Panc1 (cell line): Measurements from ENCODE around the gene MARK3. TPM values are rescaled to one million over a fixed set of nuclear protein-coding genes. Genes with fewer than 3 reads are reported as not detected.

Experiments used
- ATAC-seq: fragments of 200-7000 bp; cut with Tn5 transposase; 2 replicates; pipeline ENCODE4 v1.9.1; 2020; ENCODE audit warnings: mild to moderate bottlenecking, moderate library complexity
- BruUV-seq: library from RNA; stranded (reverse); fragments of 400-500 nt; replicated peaks from 2 replicates; lab custom pipeline; 2021; lab: Mats Ljungman, UMichigan
- CTCF ChIA-PET: fragments of 300-600 bp; sonication (Branson Sonifier 250); formaldehyde crosslinking; loops from one replicate; lab custom pipeline; 2022; ENCODE audit warnings: antibody characterized with exemption; lab: Charles Lee
- POLR2A ChIA-PET: fragments of 300-600 bp; sonication (Branson Sonifier 250); formaldehyde crosslinking; loops from one replicate; lab custom pipeline; 2022; ENCODE audit warnings: antibody characterized with exemption; lab: Charles Lee
- DNase-seq: peaks from one replicate; pipeline ENCODE4 v3.0.0-alpha.2; 2010; ENCODE audit warnings: low read depth, low spot score
- H3K27ac ChIP-seq: 2 replicates; pipeline ENCODE4 v1.5.1; 2011; ENCODE audit warnings: mild to moderate bottlenecking, low read length, inconsistent platforms
- H3K27me3 ChIP-seq: fragments of 200-500 bp; sonication (Bioruptor generic); 2 replicates; pipeline ENCODE4 v1.6.0; 2014; ENCODE audit warnings: low read length, inconsistent platforms; ENCODE audit not compliant: control insufficient read depth, insufficient read depth
- H3K36me3 ChIP-seq: fragments of 200-500 bp; sonication (Bioruptor generic); 2 replicates; pipeline ENCODE4 v1.5.1; 2014; ENCODE audit warnings: inconsistent platforms, mild to moderate bottlenecking, low read length, moderate library complexity; ENCODE audit not compliant: control insufficient read depth, insufficient read depth
- H3K4me1 ChIP-seq: 2 replicates; pipeline ENCODE4 v1.5.1; 2011; ENCODE audit warnings: inconsistent platforms, mild to moderate bottlenecking, low read length, moderate library complexity; ENCODE audit not compliant: control insufficient read depth, insufficient read depth
- H3K4me3 ChIP-seq, 2 experiments: 2 replicates each; pipeline ENCODE4 v1.5.1; 2011 to 2012; ENCODE audit warnings: low read depth in 2 of 2, low read length in 2 of 2, mild to moderate bottlenecking in 2 of 2, inconsistent platforms in 1 of 2, moderate library complexity in 1 of 2
- H3K9me3 ChIP-seq: fragments of 200-500 bp; sonication (Bioruptor generic); 2 replicates; pipeline ENCODE4 v1.5.1; 2014; ENCODE audit warnings: low read depth, mild to moderate bottlenecking, inconsistent platforms, low read length, moderate library complexity; ENCODE audit not compliant: control insufficient read depth, insufficient read depth
- POLR2AphosphoS5 ChIP-seq: IDR thresholded peaks from 2 replicates; pipeline ENCODE4 v1.6.1; 2012; ENCODE audit warnings: mild to moderate bottlenecking, low read depth, low read length, moderate library complexity
- REST ChIP-seq, 2 experiments: IDR thresholded peaks; 2 replicates each; pipeline ENCODE4 v1.6.1; 2011 to 2012; ENCODE audit warnings: low read depth in 2 of 2, control low read depth in 1 of 2, low read length in 1 of 2, mild to moderate bottlenecking in 1 of 2, moderate library complexity in 1 of 2; ENCODE audit not compliant: insufficient read depth in 1 of 2
- SIN3A ChIP-seq: IDR thresholded peaks from 2 replicates; pipeline ENCODE4 v1.6.1; 2012; ENCODE audit warnings: low read depth, mild to moderate bottlenecking, low read length, moderate library complexity, borderline replicate concordance; ENCODE audit not compliant: insufficient read depth
- TCF7L2 ChIP-seq: IDR thresholded peaks from 2 replicates; pipeline ENCODE4 v1.6.1; 2011; ENCODE audit warnings: mild to moderate bottlenecking, low read depth, low read length, inconsistent platforms
- in situ Hi-C: cut with HindIII; loops from 2 replicates; pipeline ENCODE4 v1.10.0; 2016; ENCODE audit warnings: low sequenced_read_pairs, low pct_unique_long_range_greater_than_20kb
- intact Hi-C: fragments of 100-400 bp; cut with micrococcal nuclease; formaldehyde crosslinking; loops from one replicate; pipeline ENCODE4 v1.10.0; 2022; ENCODE audit not compliant: unreplicated experiment
- total RNA-seq: library from RNA; stranded (reverse); gene quantifications from one replicate; pipeline ENCODE4 v1.2.1, GENCODE V29; 2021; ENCODE audit not compliant: unreplicated experiment
- TF ChIP-seq, protein P1 (sequence below): fragments of 450-650 bp; IDR thresholded peaks from 2 replicates; pipeline ENCODE4 v1.5.1; 2017; ENCODE audit warnings: mild to moderate bottlenecking

MARK3 gene
- total RNA-seq, 1 experiment from 2014 or later, result 56.1 TPM

GRCh38 chr14:103377522-103378037 lies 7.6 kb upstream of the MARK3 start:
- no peaks in the 10 kb centered on the region for H3K27me3 ChIP-seq
- TF ChIP-seq REST (IDR thresholded peaks at IDR 0.05; ENCODE audit: insufficient read depth in 1 of 2, low read depth in 2 of 2, low read length in 1 of 2), result no peak
- TF ChIP-seq SIN3A, result no peak
- no peak for TF ChIP-seq TCF7L2
- no peak for TF ChIP-seq POLR2AphosphoS5
- TF ChIP-seq, protein P1, sequence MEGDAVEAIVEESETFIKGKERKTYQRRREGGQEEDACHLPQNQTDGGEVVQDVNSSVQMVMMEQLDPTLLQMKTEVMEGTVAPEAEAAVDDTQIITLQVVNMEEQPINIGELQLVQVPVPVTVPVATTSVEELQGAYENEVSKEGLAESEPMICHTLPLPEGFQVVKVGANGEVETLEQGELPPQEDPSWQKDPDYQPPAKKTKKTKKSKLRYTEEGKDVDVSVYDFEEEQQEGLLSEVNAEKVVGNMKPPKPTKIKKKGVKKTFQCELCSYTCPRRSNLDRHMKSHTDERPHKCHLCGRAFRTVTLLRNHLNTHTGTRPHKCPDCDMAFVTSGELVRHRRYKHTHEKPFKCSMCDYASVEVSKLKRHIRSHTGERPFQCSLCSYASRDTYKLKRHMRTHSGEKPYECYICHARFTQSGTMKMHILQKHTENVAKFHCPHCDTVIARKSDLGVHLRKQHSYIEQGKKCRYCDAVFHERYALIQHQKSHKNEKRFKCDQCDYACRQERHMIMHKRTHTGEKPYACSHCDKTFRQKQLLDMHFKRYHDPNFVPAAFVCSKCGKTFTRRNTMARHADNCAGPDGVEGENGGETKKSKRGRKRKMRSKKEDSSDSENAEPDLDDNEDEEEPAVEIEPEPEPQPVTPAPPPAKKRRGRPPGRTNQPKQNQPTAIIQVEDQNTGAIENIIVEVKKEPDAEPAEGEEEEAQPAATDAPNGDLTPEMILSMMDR, result no peak
- H3K27ac ChIP-seq, result no peak overlapping the region
- in situ Hi-C loops (no loop called here), intact Hi-C loops (no loop called here)
- DNase-seq, result no peak
- no peaks in the 10 kb centered on the region; the same call in 1 of the 2 replicates for H3K4me1 ChIP-seq
- ATAC-seq, result no peak
- H3K9me3 ChIP-seq, result no peaks in the 10 kb centered on the region
- no peaks in the 10 kb centered on the region for H3K36me3 ChIP-seq
- no TSS peak for BruUV-seq
- ChIA-PET CTCF (no interaction called here), POLR2A (no interaction called here)
- H3K4me3 ChIP-seq, result no peak overlapping the region

DNA sequence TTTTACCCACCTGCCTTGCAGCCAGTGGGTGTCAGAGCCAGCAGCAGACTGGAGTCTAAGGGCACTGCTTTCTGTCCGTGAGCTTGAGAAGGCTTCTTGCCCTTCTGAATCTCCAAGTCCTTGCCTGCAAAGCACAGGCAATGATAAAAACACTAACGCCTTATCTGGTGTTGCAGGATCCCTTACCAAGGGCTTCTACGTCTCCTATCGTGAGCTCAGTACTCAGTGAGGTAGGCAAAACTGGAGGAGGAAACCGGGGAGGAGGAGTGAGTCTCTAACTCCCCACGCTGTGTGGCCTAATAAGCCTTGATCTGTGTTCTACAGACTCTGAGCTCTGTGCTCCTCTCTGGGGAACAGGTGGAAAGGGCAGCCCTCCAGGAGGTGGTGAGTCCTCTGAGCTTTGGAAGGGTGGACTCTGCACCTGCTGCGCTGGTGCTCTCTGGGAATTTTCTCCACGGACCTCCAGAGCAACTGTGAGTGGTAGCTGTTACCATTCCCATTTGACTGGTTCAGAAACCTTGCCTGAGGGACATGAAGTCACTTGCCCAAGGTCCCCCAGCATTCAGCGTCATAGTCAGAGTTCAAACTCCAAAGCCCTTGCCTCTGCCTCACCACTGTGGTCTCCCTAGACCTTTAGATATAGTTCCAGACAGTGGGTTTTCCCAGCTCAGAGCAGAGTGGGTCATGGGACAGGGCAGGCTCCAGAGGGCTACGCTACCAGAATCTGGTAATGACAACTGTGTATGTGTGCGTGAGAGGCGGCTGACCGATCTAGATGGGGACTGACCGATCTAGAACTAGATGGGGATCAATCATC lies 7.0 kb upstream of the MARK3 start:
- in situ Hi-C loops (no loop called here), intact Hi-C loops (no loop called here)
- ChIA-PET POLR2A (interaction anchor here (0.5 kb wide), 1 partner anchor 1107 kb away, joined by 7 read pairs; no protein-coding TSS in a partner anchor), CTCF (no interaction called here)
- Histone ChIP-seq H3K27ac (no peak overlapping the region), H3K36me3 (no peaks in the 10 kb centered on the region), H3K27me3 (no peaks in the 10 kb centered on the region), H3K4me1 (no peaks in the 10 kb centered on the region), H3K9me3 (no peaks in the 10 kb centered on the region), H3K4me3 (no peak overlapping the region)
- no peak for DNase-seq
- TF ChIP-seq REST (IDR thresholded peaks at IDR 0.05; ENCODE audit: insufficient read depth in 1 of 2, low read depth in 2 of 2, low read length in 1 of 2), result no peak
- peak; percentile 40 for ATAC-seq
- no TSS peak for BruUV-seq
